Measurements from ENCODE around the gene CCSER2.
"Not testable (repeated sequence)": the region's sequence is repeated elsewhere in the genome, so short reads cannot be mapped to it uniquely, and the experiment has no call there.

CCSER2 gene

DNA sequence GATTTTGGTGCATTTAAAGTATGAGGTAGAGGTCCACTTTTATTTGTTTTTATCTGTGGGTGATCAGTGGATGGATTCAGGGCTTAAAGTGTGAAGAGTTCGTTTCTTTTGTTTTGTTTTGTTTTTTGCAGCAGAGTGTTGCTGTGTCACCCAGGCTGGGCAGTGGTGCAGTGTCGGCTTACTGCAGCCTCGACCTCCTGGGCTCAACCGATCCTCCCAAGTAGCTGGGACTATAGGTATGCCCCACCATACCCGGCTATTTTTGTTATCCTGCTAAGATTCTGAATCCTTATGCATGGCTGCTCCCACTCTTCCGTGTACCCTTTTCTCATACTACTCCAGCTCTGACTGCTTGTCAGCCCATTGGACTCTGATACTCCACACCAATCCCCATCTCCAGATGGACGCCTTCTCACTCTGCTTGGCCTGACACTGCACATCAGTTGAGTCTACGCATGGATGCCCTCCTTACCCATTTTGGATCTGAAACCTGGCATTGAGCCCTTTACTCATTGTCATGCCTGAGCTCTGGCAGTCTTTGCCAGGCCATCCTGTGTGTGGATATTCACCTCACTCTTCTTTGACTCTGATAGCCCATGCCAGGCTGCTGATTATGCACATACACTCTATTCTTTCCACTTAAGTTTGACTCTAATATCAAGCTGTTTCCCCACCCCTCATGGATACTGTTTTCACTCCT is 119.5 kb downstream of the CCSER2 start:
- DNase-seq (ENCODE audit: low read depth, low spot score) = no peak

- not testable (repeated sequence) for DNase-seq (ENCODE audit: low read depth, low spot score)
Measured at GRCh38 chr10:84449351-84449750, 121.0 kb downstream of the CCSER2 start.

DNA sequence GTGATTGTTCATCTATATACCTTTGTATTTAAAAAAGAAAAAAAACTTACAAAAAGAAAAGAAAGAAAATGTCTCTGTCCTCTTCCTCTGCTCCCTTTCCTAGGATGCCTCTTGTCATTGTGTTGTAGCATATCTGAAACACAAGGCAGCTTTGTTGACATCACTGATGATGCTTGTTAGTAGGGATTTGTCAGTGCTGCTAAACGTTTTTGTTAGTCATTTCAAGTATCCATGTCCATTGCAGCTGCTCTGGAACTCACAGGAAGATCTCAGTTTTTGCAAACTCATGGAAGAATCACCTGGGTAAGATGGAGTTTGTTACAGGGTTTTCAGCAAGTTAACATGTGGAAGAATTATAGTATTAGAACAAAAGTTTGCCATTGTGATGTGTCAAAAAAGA is 123.6 kb downstream of the CCSER2 start:
- no peak for DNase-seq (ENCODE audit: low read depth, low spot score)

DNA sequence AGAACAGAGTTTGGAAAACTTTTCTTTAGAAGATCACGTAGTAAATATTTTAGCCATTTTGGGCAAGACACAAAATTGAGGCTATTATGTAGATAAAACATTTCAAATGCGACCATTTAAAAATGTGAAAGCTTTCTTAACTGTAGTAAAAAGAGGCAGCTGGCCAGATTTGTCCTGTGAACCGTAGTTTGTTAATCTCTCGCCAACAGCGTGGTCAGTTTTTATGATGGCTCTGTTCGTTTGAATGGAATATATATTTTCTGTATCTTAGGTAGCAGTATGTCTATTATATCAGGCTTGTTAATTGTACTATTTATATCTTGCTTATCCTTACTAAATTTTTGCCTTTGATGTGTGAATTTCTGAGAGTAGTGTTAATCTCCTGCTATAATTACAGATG is 124.9 kb downstream of the CCSER2 start:
- DNase-seq (ENCODE audit: low read depth, low spot score) = no peak

- no peak for DNase-seq (ENCODE audit: low read depth, low spot score)
Measured at GRCh38 chr10:84456126-84456525, 127.7 kb downstream of the CCSER2 start.

DNA sequence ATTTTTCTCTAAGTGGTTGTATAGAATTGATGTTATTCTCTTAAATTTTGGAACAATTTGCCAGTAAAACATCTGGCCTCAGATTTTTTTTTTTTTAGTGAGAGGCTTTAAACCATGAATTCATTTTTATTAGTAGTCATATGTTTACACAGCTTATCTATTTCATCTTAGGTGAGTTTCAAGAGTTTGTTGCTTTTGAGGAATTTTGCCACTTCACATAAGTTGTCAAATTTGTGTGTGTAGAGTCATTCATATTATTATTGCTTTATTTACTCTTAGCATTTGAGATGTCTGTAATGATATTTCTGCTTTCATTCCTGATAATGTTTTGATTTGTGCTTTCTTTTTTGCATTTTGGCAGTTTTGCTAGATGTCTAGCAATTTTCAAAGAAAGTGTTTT is 132.1 kb downstream of the CCSER2 start:
- no peak for DNase-seq (ENCODE audit: low read depth, low spot score)

GRCh38 chr10:84469470-84469869 is 141.1 kb downstream of the CCSER2 start:
- DNase-seq (ENCODE audit: low read depth, low spot score) = no peak

GRCh38 chr10:84473136-84473535 is 144.7 kb downstream of the CCSER2 start:
- DNase-seq (ENCODE audit: low read depth, low spot score) = no peak

- no peak for DNase-seq (ENCODE audit: low read depth, low spot score)
Measured at GRCh38 chr10:84477398-84478128, 149.2 kb downstream of the CCSER2 start.

DNA sequence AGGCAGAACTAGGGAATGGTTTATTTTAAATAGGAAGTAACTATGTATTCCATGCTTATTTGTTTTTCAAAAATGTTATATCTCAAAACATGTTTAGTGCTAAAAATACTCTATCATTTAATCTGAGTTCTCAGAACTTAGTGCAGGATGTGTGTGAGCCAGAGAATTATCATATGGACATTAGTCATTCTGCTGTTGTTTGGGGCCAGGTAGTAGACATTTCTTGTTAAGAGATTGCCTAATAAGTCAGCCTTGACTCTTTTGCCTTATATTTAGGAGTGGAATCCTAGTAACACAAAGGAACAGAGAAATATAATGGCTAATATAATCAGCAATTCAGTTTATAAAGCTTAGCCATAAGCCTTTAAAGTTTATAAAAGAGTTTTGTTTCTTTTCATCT is 149.8 kb downstream of the CCSER2 start:
- DNase-seq (ENCODE audit: low read depth, low spot score) = no peak

DNA sequence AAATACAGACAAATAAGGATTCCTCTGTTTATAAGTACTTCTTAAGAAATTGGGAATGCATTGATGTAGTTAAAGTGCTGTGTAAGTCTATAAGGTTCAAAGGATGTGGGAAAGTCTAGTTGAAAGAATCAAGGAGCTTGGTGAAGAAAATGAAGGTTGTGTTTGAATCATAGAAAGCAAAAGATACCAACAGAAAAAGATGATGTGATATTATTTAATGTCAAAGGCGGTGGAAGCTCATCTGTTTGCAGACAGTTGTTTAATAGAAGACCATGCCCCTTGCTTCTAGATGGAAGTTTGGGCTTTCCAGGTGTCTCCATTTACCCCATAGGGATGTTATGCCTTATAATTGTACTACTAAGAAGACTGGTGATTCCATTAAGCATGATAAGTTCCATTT is 150.3 kb downstream of the CCSER2 start:
- DNase-seq (ENCODE audit: low read depth, low spot score) = no peak

DNA sequence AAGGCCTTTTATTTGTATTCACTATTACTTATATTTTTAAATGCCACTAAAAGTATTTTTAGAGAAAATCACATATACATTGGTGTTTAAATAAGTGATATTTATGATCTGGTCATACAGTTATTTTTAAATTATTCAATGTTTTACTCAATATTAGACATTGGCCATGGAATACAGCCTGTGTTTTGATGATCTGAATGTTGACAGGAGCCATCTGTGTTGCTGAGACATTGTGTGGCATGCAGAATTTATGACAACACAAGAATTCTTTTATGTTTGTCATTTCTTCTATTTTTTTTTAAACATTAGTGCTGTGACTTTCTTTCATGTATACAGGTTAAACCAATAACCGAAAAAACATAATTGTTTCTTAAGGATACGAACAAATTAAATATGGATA is 156.2 kb downstream of the CCSER2 start:
- DNase-seq (ENCODE audit: low read depth, low spot score) = no peak

GRCh38 chr10:84493361-84493760 is 165.0 kb downstream of the CCSER2 start:
- DNase-seq (ENCODE audit: low read depth, low spot score) = no peak

GRCh38 chr10:84493951-84494848 is 165.8 kb downstream of the CCSER2 start:
- DNase-seq (ENCODE audit: low read depth, low spot score) = no peak

DNA sequence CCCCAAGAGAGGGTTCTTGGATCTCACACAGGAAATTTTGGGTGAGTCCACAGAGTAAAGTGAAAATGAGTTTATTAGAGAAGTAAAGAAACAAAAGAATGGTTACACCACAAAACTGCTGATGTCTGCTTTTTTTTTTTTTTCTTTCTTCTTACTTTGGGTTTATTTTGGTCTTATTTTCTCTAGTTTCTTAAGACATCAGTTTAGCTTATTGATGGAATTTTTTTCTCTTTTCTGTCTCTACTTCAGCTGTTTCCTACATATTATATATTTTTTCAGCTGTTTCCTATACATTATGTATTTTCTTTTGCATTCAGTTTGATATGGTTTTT is 166.4 kb downstream of the CCSER2 start:
- no peak for DNase-seq (ENCODE audit: low read depth, low spot score)

- DNase-seq (ENCODE audit: low read depth, low spot score) = no peak
Measured at GRCh38 chr10:84497978-84498377, 169.6 kb downstream of the CCSER2 start.

DNA sequence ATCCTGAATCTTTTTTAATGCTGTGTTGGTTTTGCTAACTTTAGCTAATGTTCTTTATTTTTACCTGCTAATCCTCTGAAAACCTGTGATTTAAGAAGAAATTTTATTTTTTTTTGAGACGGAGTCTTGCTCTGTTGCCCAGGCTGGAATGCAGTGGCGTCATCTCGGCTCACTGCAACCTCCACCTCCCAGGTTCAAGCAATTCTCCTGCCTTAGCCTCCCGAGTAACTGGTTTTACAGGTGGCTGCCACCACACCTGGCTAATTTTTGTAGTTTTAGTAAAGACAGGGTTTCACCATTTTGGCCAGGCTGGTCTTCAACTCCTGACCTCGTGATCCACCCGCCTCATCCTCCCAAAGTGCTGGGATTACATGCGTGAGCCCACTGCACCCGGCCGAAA is 170.7 kb downstream of the CCSER2 start:
- not testable (repeated sequence) for DNase-seq (ENCODE audit: low read depth, low spot score)

DNA sequence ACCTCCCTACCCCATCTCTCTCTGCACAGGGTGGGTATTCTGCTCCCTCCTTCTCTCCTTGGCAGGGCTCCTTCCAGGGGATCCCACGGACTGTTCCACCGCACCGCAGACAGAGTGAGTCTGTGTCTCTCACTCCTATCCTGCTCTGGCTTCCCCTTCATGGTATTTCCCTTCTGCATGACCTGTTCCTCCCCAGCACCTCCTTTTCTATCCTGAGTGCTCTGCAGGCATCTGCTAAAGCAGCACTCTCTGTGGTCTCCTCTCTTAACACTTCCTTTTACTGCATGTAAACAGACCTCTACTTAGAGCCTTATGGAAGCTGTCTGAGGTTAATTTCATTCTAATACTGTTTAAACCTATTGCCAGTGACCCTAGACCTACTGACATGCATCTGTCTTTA is 171.5 kb downstream of the CCSER2 start:
- no peak for DNase-seq (ENCODE audit: low read depth, low spot score)

DNA sequence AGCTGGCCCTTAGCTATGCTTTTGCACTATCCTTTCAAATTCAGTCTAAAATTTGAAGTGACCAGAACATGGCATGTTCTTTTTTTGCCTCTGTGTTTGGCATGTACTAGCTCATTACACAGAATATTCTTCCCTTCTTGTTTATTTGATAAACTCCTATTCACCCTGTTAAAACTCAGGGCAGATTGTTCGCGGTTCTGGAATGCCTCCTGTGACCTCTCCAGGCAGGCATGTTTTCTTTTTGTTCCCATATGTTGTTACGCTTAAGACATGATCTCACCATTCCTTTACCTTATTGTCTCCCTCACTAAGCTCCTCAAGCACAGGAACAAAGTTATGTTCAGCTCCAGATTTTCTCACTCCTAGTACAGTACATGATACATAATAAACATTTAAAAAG is 181.7 kb downstream of the CCSER2 start:
- DNase-seq (ENCODE audit: low read depth, low spot score) = no peak

DNA sequence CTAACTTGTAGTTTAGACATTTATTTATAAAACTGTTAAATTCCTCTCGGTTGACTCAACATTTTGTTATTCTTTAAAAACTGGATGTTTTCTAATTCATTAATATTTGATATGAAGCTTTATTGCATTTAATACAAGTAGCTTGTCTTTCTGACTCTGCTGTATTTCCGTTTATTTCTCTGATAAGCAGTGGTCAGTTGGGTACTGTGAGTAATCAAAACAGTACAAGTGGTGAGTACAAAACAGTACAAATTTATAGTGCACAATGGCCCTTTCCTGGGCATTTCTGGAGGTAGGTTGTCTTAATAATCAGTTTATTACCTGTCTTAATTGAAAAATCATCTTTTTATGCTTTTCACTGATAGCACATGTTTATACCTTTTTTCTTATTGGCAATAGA is 182.7 kb downstream of the CCSER2 start:
- DNase-seq (ENCODE audit: low read depth, low spot score) = no peak

- DNase-seq (ENCODE audit: low read depth, low spot score) = no peak
Measured at GRCh38 chr10:84511709-84512285, 183.4 kb downstream of the CCSER2 start.

- DNase-seq (ENCODE audit: low read depth, low spot score) = no peak
Measured at GRCh38 chr10:84517554-84517953, 189.2 kb downstream of the CCSER2 start.

Measured in activated CD4-positive, CD25-positive, alpha-beta regulatory T cell treated with anti-CD3 and anti-CD28 coated beads, Interleukin-2, amount 50 U/mL, for 16 hours (primary cell).